Glutamatergic neuron (in vitro differentiated cells): ENCODE results near the gene EOLA1. TPM values are rescaled to one million over a fixed set of nuclear protein-coding genes. Genes with fewer than 3 reads are reported as not detected.
"Not testable (repeated sequence)": the region's sequence is repeated elsewhere in the genome, so short reads cannot be mapped to it uniquely, and the experiment has no call there.

Experiments
- DNase-seq: peaks from one replicate; pipeline ENCODE4 v3.0.0; 2022
- H3K27ac Mint-ChIP-seq: one replicate; pipeline ENCODE4 v1.8.0; 2020; ENCODE audit warnings: mild to moderate bottlenecking, mixed read lengths, inconsistent platforms; ENCODE audit not compliant: unreplicated experiment
- H3K27me3 Mint-ChIP-seq: one replicate; pipeline ENCODE4 v1.8.0; 2020; ENCODE audit warnings: mild to moderate bottlenecking, moderate library complexity, mixed read lengths, inconsistent platforms; ENCODE audit not compliant: unreplicated experiment
- H3K36me3 Mint-ChIP-seq: one replicate; pipeline ENCODE4 v1.8.0; 2020; ENCODE audit warnings: mild to moderate bottlenecking, mixed read lengths, inconsistent platforms; ENCODE audit not compliant: unreplicated experiment
- H3K4me1 Mint-ChIP-seq: one replicate; pipeline ENCODE4 v1.8.0; 2020; ENCODE audit warnings: mild to moderate bottlenecking, low read depth, mixed read lengths, inconsistent platforms; ENCODE audit not compliant: unreplicated experiment
- H3K4me3 Mint-ChIP-seq: one replicate; pipeline ENCODE4 v1.8.0; 2020; ENCODE audit warnings: mild to moderate bottlenecking, mixed read lengths, inconsistent platforms; ENCODE audit not compliant: unreplicated experiment
- H3K9me3 Mint-ChIP-seq: one replicate; pipeline ENCODE4 v1.8.0; 2020; ENCODE audit warnings: mild to moderate bottlenecking, moderate library complexity, mixed read lengths, inconsistent platforms; ENCODE audit not compliant: unreplicated experiment
- total RNA-seq: library from RNA; stranded (reverse); fragmentation: NEBNext Ultra II Directional; extraction: Animal tissue kit (Norgen Biotek cat#: 25700); gene quantifications from one replicate; pipeline ENCODE4 v1.2.1, GENCODE V29; 2021; ENCODE audit not compliant: unreplicated experiment
- TF ChIP-seq, protein P1 (sequence below): fragments of 200-600 bp; sonication (generic); IDR thresholded peaks from one replicate; pipeline ENCODE4 v1.5.0; 2021; ENCODE audit not compliant: partially characterized antibody, unreplicated experiment

EOLA1 gene
- total RNA-seq, 1 donor from 2014 or later, result 27.7 TPM

DNA sequence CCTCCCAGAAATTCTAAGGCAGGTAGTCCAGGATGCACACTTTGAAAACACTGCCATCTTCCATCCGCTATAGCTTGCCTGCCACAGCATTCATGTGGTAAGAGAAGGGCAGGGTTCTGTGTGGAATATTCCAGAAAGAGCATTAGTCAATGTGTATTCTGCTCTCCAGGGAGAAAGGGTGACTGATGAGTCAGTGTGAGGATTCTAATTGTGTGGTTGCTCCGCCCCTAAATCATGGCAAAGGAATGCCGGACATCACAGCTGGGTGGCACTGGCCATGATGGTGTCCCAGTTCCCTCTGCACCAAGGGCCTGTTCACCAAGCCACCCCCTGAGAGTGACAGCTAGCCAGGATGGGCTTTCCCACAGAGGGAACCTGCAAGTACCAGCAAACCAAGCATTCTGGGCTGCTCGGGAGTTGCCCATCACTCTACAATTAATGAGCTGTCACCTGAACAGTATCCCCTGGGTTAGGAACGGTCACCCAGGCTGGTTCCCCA, 45.2 kb upstream of the EOLA1 start:
- peaks cover 3% of the 10 kb centered on the region for H3K4me1 Mint-ChIP-seq
- TF ChIP-seq, protein P1, sequence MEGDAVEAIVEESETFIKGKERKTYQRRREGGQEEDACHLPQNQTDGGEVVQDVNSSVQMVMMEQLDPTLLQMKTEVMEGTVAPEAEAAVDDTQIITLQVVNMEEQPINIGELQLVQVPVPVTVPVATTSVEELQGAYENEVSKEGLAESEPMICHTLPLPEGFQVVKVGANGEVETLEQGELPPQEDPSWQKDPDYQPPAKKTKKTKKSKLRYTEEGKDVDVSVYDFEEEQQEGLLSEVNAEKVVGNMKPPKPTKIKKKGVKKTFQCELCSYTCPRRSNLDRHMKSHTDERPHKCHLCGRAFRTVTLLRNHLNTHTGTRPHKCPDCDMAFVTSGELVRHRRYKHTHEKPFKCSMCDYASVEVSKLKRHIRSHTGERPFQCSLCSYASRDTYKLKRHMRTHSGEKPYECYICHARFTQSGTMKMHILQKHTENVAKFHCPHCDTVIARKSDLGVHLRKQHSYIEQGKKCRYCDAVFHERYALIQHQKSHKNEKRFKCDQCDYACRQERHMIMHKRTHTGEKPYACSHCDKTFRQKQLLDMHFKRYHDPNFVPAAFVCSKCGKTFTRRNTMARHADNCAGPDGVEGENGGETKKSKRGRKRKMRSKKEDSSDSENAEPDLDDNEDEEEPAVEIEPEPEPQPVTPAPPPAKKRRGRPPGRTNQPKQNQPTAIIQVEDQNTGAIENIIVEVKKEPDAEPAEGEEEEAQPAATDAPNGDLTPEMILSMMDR, result no peak
- no peak overlapping the region for H3K4me3 Mint-ChIP-seq
- DNase-seq, result no peak
- no peak overlapping the region for H3K27ac Mint-ChIP-seq
- no peaks in the 10 kb centered on the region for H3K27me3 Mint-ChIP-seq
- H3K9me3 Mint-ChIP-seq, result no peaks in the 10 kb centered on the region
- H3K36me3 Mint-ChIP-seq, result no peaks in the 10 kb centered on the region

DNA sequence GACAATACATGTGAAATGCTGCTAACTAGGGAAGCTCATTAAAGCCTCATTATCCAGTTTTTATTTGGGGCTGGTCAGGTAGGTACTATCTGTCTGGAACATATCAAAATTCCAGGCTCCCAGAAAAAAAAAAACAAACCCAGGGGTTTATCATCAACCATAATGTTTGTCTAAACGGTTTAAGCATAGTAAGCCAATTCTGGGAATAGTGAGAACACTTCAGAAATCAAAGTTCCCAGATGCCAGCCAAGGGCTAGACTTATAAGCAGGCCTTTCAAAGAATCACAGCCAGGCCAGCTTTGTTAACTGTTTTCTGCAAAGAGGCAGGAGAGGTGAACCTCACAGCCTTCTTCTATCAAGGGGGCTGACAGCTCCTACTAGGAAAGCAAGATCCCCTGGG, 43.8 kb upstream of the EOLA1 start:
- TF ChIP-seq, protein P1, result no peak
- no peak overlapping the region for H3K27ac Mint-ChIP-seq
- H3K4me3 Mint-ChIP-seq, result no peak overlapping the region
- H3K9me3 Mint-ChIP-seq, result no peaks in the 10 kb centered on the region
- H3K36me3 Mint-ChIP-seq, result no peaks in the 10 kb centered on the region
- H3K27me3 Mint-ChIP-seq, result no peaks in the 10 kb centered on the region
- no peaks in the 10 kb centered on the region for H3K4me1 Mint-ChIP-seq
- no peak for DNase-seq

DNA sequence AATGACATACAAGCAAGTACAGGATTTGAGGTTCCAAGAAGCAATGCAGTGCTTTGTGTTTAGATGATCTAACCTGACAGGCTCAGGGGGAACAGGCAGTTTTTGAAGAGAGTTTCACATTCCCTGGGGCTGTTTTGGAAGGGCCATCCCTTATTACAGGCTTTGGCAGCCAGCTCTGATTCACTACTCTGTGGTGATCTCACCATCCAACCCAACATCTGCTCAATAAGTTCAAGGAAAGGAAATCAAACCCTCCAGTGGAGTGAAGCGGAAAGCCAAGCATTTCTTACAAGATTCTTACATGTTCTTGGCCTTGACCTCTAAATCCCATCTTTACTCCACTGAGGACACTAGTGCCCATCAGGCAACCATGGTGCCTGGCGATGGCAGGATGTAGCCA, 43.2 kb upstream of the EOLA1 start:
- H3K27me3 Mint-ChIP-seq, result no peaks in the 10 kb centered on the region
- TF ChIP-seq, protein P1, result no peak
- DNase-seq, result no peak
- no peaks in the 10 kb centered on the region for H3K9me3 Mint-ChIP-seq
- H3K4me3 Mint-ChIP-seq, result no peak overlapping the region
- H3K36me3 Mint-ChIP-seq, result no peaks in the 10 kb centered on the region
- H3K27ac Mint-ChIP-seq, result no peak overlapping the region
- no peaks in the 10 kb centered on the region for H3K4me1 Mint-ChIP-seq

DNA sequence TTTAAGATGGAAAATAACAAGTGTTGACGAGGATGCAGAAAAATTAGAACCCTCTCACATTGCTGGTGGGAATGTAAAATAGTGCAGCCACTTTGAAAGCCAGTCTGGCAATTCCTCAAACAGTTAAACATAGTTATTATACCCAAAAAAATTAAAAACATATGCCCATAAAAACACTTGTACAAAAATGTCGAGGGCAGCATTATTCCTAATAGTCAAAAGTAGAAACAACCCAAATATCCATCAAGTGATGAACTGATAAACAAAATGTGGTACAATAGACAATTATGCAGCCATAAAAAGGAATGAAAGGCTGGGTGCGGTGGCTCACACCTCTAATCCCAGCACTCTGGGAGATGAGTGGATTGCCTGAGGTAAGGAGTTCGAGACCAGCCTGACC, 42.0 kb upstream of the EOLA1 start:
- no peak for DNase-seq
- Mint-ChIP-seq H3K27ac (no peak overlapping the region), H3K9me3 (no peaks in the 10 kb centered on the region), H3K36me3 (no peaks in the 10 kb centered on the region), H3K27me3 (no peaks in the 10 kb centered on the region), H3K4me3 (no peak overlapping the region), H3K4me1 (no peaks in the 10 kb centered on the region)
- TF ChIP-seq, protein P1, result no peak

DNA sequence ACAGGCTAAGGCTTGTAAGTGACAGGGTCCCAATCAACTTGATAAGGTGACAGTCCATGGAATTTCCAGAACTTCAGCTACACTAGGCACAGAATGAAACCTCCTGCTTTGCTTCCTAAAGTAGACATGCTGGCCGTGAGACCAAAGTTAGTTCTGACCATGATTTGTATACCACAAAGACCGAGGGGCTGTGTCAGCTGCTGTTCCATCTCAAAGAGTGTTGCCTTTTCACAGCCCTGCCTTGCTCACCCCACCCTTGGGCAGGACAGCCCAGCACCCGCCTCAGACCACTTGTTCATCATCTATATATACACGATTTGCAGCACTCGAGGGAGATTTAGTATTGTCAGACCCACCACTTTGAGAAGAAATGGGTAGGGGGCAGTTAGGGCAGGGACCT, 41.0 kb upstream of the EOLA1 start:
- Mint-ChIP-seq H3K4me3 (no peak overlapping the region), H3K36me3 (no peaks in the 10 kb centered on the region), H3K4me1 (no peaks in the 10 kb centered on the region), H3K27ac (no peak overlapping the region), H3K27me3 (peaks cover 5% of the 10 kb centered on the region), H3K9me3 (peaks cover 5% of the 10 kb centered on the region)
- no peak for DNase-seq
- TF ChIP-seq, protein P1, result no peak

DNA sequence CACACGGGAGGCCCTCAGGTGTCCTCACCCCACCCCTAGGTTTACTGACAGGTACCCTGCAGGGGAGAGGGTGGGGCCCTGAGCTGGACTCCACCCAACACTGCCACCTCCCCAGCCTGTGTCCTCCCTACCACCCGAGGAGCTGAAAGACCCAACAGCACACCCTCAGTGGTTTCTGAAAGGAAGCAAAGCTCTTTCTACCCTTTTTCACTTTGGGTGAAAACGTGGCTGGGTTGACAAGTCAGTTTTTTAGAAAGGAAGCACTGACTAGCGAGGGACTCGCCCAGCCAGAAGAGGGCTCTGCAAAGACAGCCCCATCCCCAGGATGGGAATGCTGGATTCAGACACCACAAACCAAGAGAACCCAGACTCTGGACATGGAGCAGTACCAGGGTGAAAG, 37.9 kb upstream of the EOLA1 start:
- H3K27ac Mint-ChIP-seq, H3K9me3 Mint-ChIP-seq, H3K4me3 Mint-ChIP-seq, DNase-seq, H3K36me3 Mint-ChIP-seq, H3K4me1 Mint-ChIP-seq: not testable (repeated sequence)
- H3K27me3 Mint-ChIP-seq, result peaks cover 12% of the 10 kb centered on the region

DNA sequence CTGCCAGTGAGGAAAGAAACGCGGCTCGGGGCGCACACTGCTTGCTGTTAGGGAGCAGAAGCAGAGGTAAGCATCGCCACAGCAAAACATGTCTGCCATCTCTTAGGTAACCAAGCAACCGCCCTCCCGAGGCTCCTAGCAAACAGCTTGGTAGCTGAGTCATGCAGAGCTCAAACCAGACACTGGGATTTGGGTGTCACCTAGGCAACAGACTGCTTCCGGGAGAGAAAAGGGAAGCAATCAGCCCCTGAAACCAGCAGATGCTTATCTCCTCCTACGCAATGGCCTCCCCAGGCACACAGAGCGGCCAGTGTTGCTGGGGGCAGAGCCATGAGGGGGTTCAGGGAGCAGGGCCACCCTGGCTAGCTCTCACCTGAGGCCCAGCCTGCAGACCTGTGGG, 37.4 kb upstream of the EOLA1 start:
- H3K36me3 Mint-ChIP-seq, result not testable (repeated sequence)

More for the DNA sequence above, 37.4 kb upstream of the EOLA1 start:
- not testable (repeated sequence) for H3K9me3 Mint-ChIP-seq, H3K4me3 Mint-ChIP-seq, H3K27ac Mint-ChIP-seq, H3K4me1 Mint-ChIP-seq
- peaks cover 12% of the 10 kb centered on the region for H3K27me3 Mint-ChIP-seq
- DNase-seq, result peak; percentile 44
